CD14-positive monocyte (primary cell): ENCODE measurements around the gene PVALEF. TPM values are rescaled to one million over a fixed set of nuclear protein-coding genes. Genes with fewer than 3 reads are reported as not detected.

Experiments
- DNase-seq, 3 donors: peaks; one replicate each; pipeline ENCODE4 v3.0.0-alpha.2; 2011 to 2022
- H2AFZ ChIP-seq: 2 replicates; pipeline ENCODE4 v1.6.0; 2012; ENCODE audit warnings: mild to moderate bottlenecking, low read depth, low read length, inconsistent platforms; ENCODE audit not compliant: insufficient read depth, poor library complexity, severe bottlenecking
- H3K27ac ChIP-seq, 2 donors: 1 replicate in 1 of 2; 2 replicates in 1 of 2; pipeline ENCODE4 v1.5.1; 2012 to 2013; ENCODE audit warnings: low read length in 2 of 2, control low read depth in 1 of 2, inconsistent platforms in 1 of 2, low read depth in 1 of 2, mild to moderate bottlenecking in 1 of 2
- H3K27me3 ChIP-seq, 2 donors: one replicate each; pipeline versions ENCODE4 v1.6.0 to v1.6.1; 2011 to 2013; ENCODE audit warnings: low read length in 2 of 2; ENCODE audit not compliant: control insufficient read depth in 2 of 2, insufficient read depth in 2 of 2
- H3K36me3 ChIP-seq, 2 donors: replicated peaks in 1 of 2; 1 replicate in 1 of 2; 2 replicates in 1 of 2; pipeline versions ENCODE4 v1.5.1 to v1.6.1; 2012 to 2013; ENCODE audit warnings: low read length in 2 of 2, control low read depth in 1 of 2, inconsistent platforms in 1 of 2, mild to moderate bottlenecking in 1 of 2; ENCODE audit not compliant: insufficient read depth in 2 of 2, control insufficient read depth in 1 of 2
- H3K4me1 ChIP-seq, 2 donors: 1 replicate in 1 of 2; 2 replicates in 1 of 2; pipeline versions ENCODE4 v1.5.1 to v1.6.1; 2012 to 2013; ENCODE audit warnings: low read length in 2 of 2, control low read depth in 1 of 2, inconsistent platforms in 1 of 2, mild to moderate bottlenecking in 1 of 2, moderate library complexity in 1 of 2; ENCODE audit not compliant: insufficient read depth in 2 of 2, control insufficient read depth in 1 of 2
- H3K4me2 ChIP-seq: replicated peaks from 2 replicates; pipeline ENCODE3; 2012; ENCODE audit warnings: low read length, moderate library complexity, mild to moderate bottlenecking; ENCODE audit not compliant: poor library complexity, severe bottlenecking; ENCODE audit errors: extremely low read depth
- H3K4me3 ChIP-seq, 3 experiments: fragments of 200-600 bp in 1 of 3; sonication (generic) in 1 of 3; replicated peaks in 1 of 3; 1 replicate in 2 of 3; 2 replicates in 1 of 3; pipeline ENCODE4 v1.5.1; 2011 to 2013; ENCODE audit warnings: low read length in 3 of 3, mild to moderate bottlenecking in 3 of 3, control low read depth in 2 of 3, low read depth in 2 of 3, inconsistent platforms in 1 of 3, moderate library complexity in 1 of 3
- H3K79me2 ChIP-seq: 2 replicates; pipeline ENCODE4 v1.6.0; 2012; ENCODE audit warnings: mild to moderate bottlenecking, control low read depth, inconsistent platforms, low read length, moderate library complexity; ENCODE audit not compliant: insufficient read depth
- H3K9ac ChIP-seq: 2 replicates; pipeline ENCODE4 v1.6.0; 2017; ENCODE audit warnings: low read length, mild to moderate bottlenecking; ENCODE audit not compliant: insufficient read depth, poor library complexity, severe bottlenecking
- H3K9me3 ChIP-seq, 2 donors: replicated peaks in 1 of 2; 1 replicate in 1 of 2; 2 replicates in 1 of 2; pipeline versions ENCODE4 v1.5.1 to v1.6.1; 2012 to 2013; ENCODE audit warnings: low read length in 2 of 2, control low read depth in 1 of 2; ENCODE audit not compliant: control insufficient read depth in 1 of 2, insufficient read depth in 1 of 2
- H4K20me1 ChIP-seq: 2 replicates; pipeline ENCODE4 v1.6.0; 2012; ENCODE audit warnings: mild to moderate bottlenecking, low read length, control low read depth, moderate library complexity; ENCODE audit not compliant: insufficient read depth
- H3K27ac Mint-ChIP-seq, 7 donors: one replicate each; pipeline ENCODE4 v1.8.0; 2020; ENCODE audit warnings: mild to moderate bottlenecking in 7 of 7, mixed read lengths in 7 of 7, moderate library complexity in 6 of 7, inconsistent platforms in 2 of 7
- H3K27me3 Mint-ChIP-seq, 3 donors: one replicate each; pipeline ENCODE4 v1.8.0; 2021 to 2022; ENCODE audit warnings: low read depth in 3 of 3, mild to moderate bottlenecking in 3 of 3, mixed read lengths in 3 of 3, moderate library complexity in 3 of 3, inconsistent platforms in 1 of 3
- H3K36me3 Mint-ChIP-seq, 2 donors: one replicate each; pipeline ENCODE4 v1.8.0; 2020; ENCODE audit warnings: mixed read lengths in 2 of 2, inconsistent platforms in 1 of 2, mild to moderate bottlenecking in 1 of 2
- H3K4me1 Mint-ChIP-seq: one replicate; pipeline ENCODE4 v1.8.0; 2020; ENCODE audit warnings: mild to moderate bottlenecking, mixed read lengths
- H3K4me3 Mint-ChIP-seq, 2 donors: one replicate each; pipeline ENCODE4 v1.8.0; 2020; ENCODE audit warnings: mild to moderate bottlenecking in 2 of 2, mixed read lengths in 2 of 2, moderate library complexity in 1 of 2
- H3K9me3 Mint-ChIP-seq, 7 donors: one replicate each; pipeline ENCODE4 v1.8.0; 2020 to 2022; ENCODE audit warnings: mixed read lengths in 7 of 7, mild to moderate bottlenecking in 6 of 7, moderate library complexity in 6 of 7, inconsistent platforms in 2 of 7
- WGBS: methylation state at CpG from one replicate; pipeline ENCODE4 v1.1.5; 2013; ENCODE audit warnings: missing lambda C conversion rate; ENCODE audit not compliant: insufficient coverage; 5-methylcytosine and 5-hydroxymethylcytosine counted together
- intact Hi-C, 2 donors: fragments of 100-400 bp; cut with micrococcal nuclease; formaldehyde crosslinking; loops; one replicate each; pipeline versions ENCODE4 v1.15.0 to v1.15.1; 2023
- polyA plus RNA-seq, 3 donors: library from polyadenylated mRNA; depleted of rRNA in 1 of 3; unstranded in 2 of 3; stranded (reverse) in 1 of 3; fragments of 300-500 nt in 2 of 3; fragments of >200 nt in 1 of 3; fragmentation: Illumina TruSeq in 2 of 3; gene quantifications; 1 replicate in 2 of 3; 2 replicates in 1 of 3; pipeline ENCODE4 v1.2.3, GENCODE V29; 2012 to 2021
- TF ChIP-seq, protein P1 (sequence below): fragments of 200-600 bp; IDR thresholded peaks from one replicate; pipeline ENCODE4 v1.8.0; 2022; ENCODE audit warnings: antibody characterized with exemption, mild to moderate bottlenecking

PVALEF gene
- polyA plus RNA-seq, 3 donors = not detected

GRCh38 chr17:81121841-81122733 is 43.2 kb upstream of the PVALEF start:
- Mint-ChIP-seq H3K27me3 (peaks cover 0 to 2% (median 0%) of the 10 kb centered on the region in 3 donors), H3K9me3 (peaks cover 0 to 4% (median 0%) of the 10 kb centered on the region in 7 donors), H3K27ac (no peak overlapping the region), H3K4me1 (peaks cover 7% of the 10 kb centered on the region), H3K36me3 (peaks cover 17 to 22% of the 10 kb centered on the region in 2 donors), H3K4me3 (no peak overlapping the region)
- 95% methylated on average over 102 of the region's 109 CpGs for WGBS
- Histone ChIP-seq H3K79me2 (no peaks in the 10 kb centered on the region), H3K4me3 (no peak overlapping the region), H2AFZ (no peak overlapping the region), H3K27ac (no peak overlapping the region), H3K36me3 (peaks cover 18 to 27% of the 10 kb centered on the region in 2 donors), H3K4me1 (peaks cover 6 to 8% of the 10 kb centered on the region in 2 donors), H3K9me3 (no peaks in the 10 kb centered on the region), H3K4me2 (no peak overlapping the region), H3K9ac (no peak overlapping the region), H4K20me1 (peaks cover 32% of the 10 kb centered on the region), H3K27me3 (no peaks in the 10 kb centered on the region)
- DNase-seq = no peak
- TF ChIP-seq, protein P1, sequence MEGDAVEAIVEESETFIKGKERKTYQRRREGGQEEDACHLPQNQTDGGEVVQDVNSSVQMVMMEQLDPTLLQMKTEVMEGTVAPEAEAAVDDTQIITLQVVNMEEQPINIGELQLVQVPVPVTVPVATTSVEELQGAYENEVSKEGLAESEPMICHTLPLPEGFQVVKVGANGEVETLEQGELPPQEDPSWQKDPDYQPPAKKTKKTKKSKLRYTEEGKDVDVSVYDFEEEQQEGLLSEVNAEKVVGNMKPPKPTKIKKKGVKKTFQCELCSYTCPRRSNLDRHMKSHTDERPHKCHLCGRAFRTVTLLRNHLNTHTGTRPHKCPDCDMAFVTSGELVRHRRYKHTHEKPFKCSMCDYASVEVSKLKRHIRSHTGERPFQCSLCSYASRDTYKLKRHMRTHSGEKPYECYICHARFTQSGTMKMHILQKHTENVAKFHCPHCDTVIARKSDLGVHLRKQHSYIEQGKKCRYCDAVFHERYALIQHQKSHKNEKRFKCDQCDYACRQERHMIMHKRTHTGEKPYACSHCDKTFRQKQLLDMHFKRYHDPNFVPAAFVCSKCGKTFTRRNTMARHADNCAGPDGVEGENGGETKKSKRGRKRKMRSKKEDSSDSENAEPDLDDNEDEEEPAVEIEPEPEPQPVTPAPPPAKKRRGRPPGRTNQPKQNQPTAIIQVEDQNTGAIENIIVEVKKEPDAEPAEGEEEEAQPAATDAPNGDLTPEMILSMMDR = no peak
- intact Hi-C loops = no loop called here

DNA sequence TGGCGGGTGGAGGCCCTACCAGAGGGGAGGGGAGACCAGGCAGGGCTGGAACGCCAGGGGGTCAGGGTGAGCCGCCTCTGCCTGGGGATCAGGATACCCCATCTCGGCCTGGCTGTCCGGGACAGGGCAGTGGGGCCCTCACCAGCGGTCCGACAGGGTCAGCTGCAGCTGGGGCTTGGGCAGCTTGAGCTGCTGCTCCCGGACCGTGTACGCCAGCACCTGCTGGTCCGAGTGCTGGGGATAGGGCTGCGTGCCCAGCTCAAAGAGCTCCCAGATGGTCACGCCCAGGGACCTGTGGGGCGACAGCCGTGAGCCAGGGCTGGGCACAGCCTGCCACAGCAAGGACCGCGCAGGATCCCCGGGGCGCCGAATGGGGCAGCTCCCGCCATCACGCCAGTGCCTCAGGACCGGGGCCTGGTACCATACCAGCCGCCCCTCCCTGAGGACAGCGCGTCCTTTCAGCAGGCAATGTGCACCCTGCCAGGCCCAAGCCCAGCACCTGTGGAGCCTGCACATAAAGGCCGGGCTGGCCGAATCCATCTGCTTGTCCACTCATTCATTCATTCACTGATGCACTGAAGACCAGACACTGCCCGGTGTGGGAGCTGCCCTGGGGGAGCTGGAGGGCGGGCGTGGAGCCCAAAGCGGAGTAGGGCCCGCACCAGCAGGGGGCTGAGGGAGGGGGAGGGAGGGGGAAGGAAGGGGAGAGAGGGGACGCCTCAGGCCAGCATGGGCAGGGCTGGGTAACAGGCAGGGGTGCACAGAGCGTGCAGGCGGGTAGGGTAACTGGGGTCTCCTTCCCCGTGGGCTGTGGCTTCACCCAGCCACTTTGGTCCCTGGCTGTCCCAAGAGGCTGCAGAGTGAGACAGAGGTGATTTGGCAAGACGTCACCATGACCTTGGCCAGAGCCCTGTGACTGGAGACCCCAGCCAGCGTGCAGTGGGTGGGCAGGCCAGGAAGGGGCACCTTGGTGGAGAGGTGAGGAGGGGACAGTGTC is 42.0 kb upstream of the PVALEF start:
- Histone ChIP-seq H4K20me1 (peaks cover 24% of the 10 kb centered on the region), H3K9me3 (no peaks in the 10 kb centered on the region), H3K27ac (no peak overlapping the region), H3K4me3 (no peak overlapping the region), H3K27me3 (no peaks in the 10 kb centered on the region), H2AFZ (no peak overlapping the region), H3K4me2 (no peak overlapping the region), H3K9ac (no peak overlapping the region), H3K36me3 (peaks cover 17 to 18% of the 10 kb centered on the region in 2 donors), H3K4me1 (peaks cover 6 to 8% of the 10 kb centered on the region in 2 donors), H3K79me2 (no peaks in the 10 kb centered on the region)
- intact Hi-C loops = no loop called here
- H3K9me3 Mint-ChIP-seq = peaks cover 0 to 4% (median 0%) of the 10 kb centered on the region in 7 donors
- H3K4me3 Mint-ChIP-seq = no peak overlapping the region
- no peak overlapping the region for H3K27ac Mint-ChIP-seq
- H3K4me1 Mint-ChIP-seq = peaks cover 6% of the 10 kb centered on the region
- peaks cover 0 to 4% (median 2%) of the 10 kb centered on the region in 3 donors for H3K27me3 Mint-ChIP-seq
- 96% methylated on average over 33 of the region's 39 CpGs for WGBS
- TF ChIP-seq, protein P1 = no peak
- no peak for DNase-seq
- peaks cover 11 to 20% of the 10 kb centered on the region in 2 donors for H3K36me3 Mint-ChIP-seq
